ENCODE data around the gene THEM4. TPM values are rescaled to one million over a fixed set of nuclear protein-coding genes. Genes with fewer than 3 reads are reported as not detected.

The THEM4 gene
- total RNA-seq, 3 donors from 2014 or later = 21.6 to 23.7 (median 22.2) TPM

DNA sequence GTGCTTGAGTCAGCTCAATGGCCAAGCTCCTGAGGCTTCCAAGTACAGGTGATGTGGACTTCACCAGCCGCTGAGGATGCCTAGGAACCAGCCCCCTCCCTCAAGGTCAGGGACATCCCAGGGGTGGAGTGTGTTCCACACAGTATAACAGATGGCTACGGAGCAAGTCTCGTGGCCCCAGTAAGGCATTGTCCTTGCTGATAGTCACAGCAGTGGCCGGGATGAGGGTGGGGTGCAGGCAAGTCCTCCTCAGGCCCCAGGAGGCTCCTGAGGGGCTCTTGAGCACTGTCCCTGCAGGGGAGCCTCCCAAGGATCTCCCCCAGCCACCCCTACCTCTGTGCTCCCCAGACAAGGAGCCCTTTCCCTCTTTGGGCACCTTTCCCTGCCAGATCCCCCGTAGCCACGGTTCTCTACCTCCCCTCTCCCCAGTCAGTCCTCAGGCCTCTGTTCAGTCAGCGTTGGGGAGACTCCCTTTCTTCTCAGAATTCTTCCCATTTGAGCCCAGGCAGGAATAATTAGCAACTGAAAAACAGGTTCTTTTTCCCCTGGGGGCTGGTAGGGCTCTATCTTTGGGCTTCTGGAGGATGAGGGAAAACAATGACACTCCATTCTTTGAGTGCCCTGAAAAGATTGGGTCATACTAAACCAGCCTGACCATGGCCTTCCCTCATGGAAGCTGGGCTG lies 48.7 kb downstream of the THEM4 start:
- peak in 1 of 2 donors; percentile 17 for DNase-seq (ENCODE audit: low spot score in 2 of 2)
- no peaks in the 10 kb centered on the region for H3K9me3 ChIP-seq
- no peaks in the 10 kb centered on the region for H3K36me3 ChIP-seq
- no peak overlapping the region for H3K4me3 ChIP-seq
- H3K27me3 ChIP-seq = no peaks in the 10 kb centered on the region
- intact Hi-C loops (cut with DNase I; ENCODE audit: low total_unique reads) = no loop called here
- peak overlapping the region; percentile 50 to 86 for H3K27ac ChIP-seq
- H3K4me1 ChIP-seq = no peaks in the 10 kb centered on the region
- TF ChIP-seq POLR2A (IDR thresholded peaks at IDR 0.05) (no peak), POLR2AphosphoS5 (IDR thresholded peaks at IDR 0.05) (no peak)
- TF ChIP-seq, protein P1, sequence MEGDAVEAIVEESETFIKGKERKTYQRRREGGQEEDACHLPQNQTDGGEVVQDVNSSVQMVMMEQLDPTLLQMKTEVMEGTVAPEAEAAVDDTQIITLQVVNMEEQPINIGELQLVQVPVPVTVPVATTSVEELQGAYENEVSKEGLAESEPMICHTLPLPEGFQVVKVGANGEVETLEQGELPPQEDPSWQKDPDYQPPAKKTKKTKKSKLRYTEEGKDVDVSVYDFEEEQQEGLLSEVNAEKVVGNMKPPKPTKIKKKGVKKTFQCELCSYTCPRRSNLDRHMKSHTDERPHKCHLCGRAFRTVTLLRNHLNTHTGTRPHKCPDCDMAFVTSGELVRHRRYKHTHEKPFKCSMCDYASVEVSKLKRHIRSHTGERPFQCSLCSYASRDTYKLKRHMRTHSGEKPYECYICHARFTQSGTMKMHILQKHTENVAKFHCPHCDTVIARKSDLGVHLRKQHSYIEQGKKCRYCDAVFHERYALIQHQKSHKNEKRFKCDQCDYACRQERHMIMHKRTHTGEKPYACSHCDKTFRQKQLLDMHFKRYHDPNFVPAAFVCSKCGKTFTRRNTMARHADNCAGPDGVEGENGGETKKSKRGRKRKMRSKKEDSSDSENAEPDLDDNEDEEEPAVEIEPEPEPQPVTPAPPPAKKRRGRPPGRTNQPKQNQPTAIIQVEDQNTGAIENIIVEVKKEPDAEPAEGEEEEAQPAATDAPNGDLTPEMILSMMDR (IDR thresholded peaks at IDR 0.05) = no peak

DNA sequence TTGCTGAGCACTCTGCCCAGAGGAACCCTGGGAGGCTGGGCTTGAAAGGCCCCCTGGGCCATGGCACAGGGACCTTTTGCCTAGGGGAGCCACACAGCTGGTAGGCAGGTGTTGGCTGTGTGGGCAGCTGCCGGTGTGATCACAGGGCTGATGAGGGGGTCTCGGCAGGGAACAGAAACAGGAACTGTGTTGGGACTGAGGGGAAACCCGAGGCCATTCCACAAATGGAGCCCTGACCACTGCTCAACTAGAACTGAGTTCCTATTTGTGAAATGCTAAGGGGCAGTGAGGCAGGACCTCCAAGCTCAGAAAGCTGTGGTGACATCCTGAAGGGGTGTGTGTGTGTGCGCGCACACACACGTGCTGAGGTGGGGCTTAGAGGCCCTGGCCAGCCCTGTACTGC lies 49.4 kb downstream of the THEM4 start:
- intact Hi-C loops (cut with DNase I; ENCODE audit: low total_unique reads) = no loop called here
- DNase-seq (ENCODE audit: low spot score in 2 of 2) = no peak
- TF ChIP-seq, protein P1 (IDR thresholded peaks at IDR 0.05) = no peak
- TF ChIP-seq POLR2A (IDR thresholded peaks at IDR 0.05) (no peak), POLR2AphosphoS5 (IDR thresholded peaks at IDR 0.05) (no peak)
- Histone ChIP-seq H3K27me3 (no peaks in the 10 kb centered on the region), H3K36me3 (no peaks in the 10 kb centered on the region), H3K27ac (peak overlapping the region; percentile 50 to 86), H3K4me3 (no peak overlapping the region), H3K4me1 (no peaks in the 10 kb centered on the region), H3K9me3 (no peaks in the 10 kb centered on the region)

GRCh38 chr1:151858886-151859665 lies 50.2 kb downstream of the THEM4 start:
- H3K27me3 ChIP-seq = no peaks in the 10 kb centered on the region
- H3K36me3 ChIP-seq = no peaks in the 10 kb centered on the region
- TF ChIP-seq, protein P1 (IDR thresholded peaks at IDR 0.05) = no peak
- no peak for TF ChIP-seq POLR2A (IDR thresholded peaks at IDR 0.05)
- no peak for TF ChIP-seq POLR2AphosphoS5 (IDR thresholded peaks at IDR 0.05)
- no peaks in the 10 kb centered on the region for H3K9me3 ChIP-seq
- H3K27ac ChIP-seq = peak overlapping the region; percentile 50 to 86
- H3K4me1 ChIP-seq = no peaks in the 10 kb centered on the region
- intact Hi-C loops (cut with DNase I; ENCODE audit: low total_unique reads) = no loop called here
- peak in 1 of 2 donors; percentile 15 for DNase-seq (ENCODE audit: low spot score in 2 of 2)
- H3K4me3 ChIP-seq = no peak overlapping the region

- Histone ChIP-seq H3K27ac (peak overlapping the region in 1 of 2 donors; percentile 4), H3K4me1 (no peaks in the 10 kb centered on the region), H3K36me3 (no peaks in the 10 kb centered on the region), H3K9me3 (no peaks in the 10 kb centered on the region), H3K27me3 (no peaks in the 10 kb centered on the region), H3K4me3 (no peak overlapping the region)
- TF ChIP-seq POLR2A (IDR thresholded peaks at IDR 0.05) (no peak), POLR2AphosphoS5 (IDR thresholded peaks at IDR 0.05) (no peak)
- TF ChIP-seq, protein P1 (IDR thresholded peaks at IDR 0.05) = no peak
- intact Hi-C loops (cut with DNase I; ENCODE audit: low total_unique reads) = no loop called here
- peak in 1 of 2 donors; percentile 22 for DNase-seq (ENCODE audit: low spot score in 2 of 2)
Measured at GRCh38 chr1:151858030-151858746, 51.1 kb downstream of the THEM4 start.

Measured in breast epithelium (tissue), 4 donors.